ENCODE measurements around the gene ATXN7L1. TPM values are rescaled to one million over a fixed set of nuclear protein-coding genes. Genes with fewer than 3 reads are reported as not detected.

ATXN7L1 gene
- total RNA-seq, 4 donors from 2014 or later = 4.6 to 12.5 (median 10.1) TPM

DNA sequence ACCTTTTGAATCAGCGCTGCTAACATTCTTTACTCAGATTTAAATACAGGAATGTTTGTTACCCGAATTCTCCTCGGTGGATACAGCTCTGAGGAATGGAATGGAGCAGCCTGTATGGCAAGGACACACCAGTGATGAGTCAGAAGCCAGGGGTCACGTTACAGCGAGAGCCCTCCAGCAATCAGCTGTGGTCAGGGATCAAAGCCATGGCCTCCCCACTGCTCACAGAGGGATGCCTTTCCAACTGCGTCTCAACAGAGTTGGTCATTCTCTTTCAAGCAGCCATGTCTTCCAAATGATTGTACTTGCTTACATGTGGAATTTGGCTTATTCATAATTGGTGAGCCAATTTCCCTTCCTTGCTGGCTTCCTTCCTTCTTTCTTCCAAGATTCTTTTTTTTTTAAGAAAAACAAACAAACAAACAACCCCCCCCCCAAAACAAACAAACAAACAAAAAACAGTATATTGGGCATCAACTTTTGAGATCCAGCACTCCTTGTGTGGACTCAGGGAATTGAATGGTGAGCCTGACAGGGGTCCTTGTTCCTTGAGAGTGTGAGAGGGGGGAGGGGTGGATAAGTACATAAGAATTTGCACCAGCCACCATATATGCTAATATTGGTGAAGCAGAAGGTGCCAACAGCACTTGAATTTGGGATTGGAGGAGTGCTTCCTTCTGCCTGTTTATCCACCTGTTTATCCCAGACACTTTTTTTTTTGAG, 100.2 kb downstream of the ATXN7L1 start:
- H3K9me3 ChIP-seq = no peaks in the 10 kb centered on the region
- H3K4me3 ChIP-seq = no peak overlapping the region
- 49% methylated on average over 6 of the region's 6 CpGs for WGBS
- H3K27me3 ChIP-seq = no peaks in the 10 kb centered on the region
- H3K27ac ChIP-seq (replicated peaks in 1 of 4) = peak overlapping the region in 2 of 4 donors; percentile 29 to 52
- H3K36me3 ChIP-seq = no peaks in the 10 kb centered on the region
- H3K4me1 ChIP-seq = peaks cover 3 to 41% (median 34%) of the 10 kb centered on the region in 4 donors
- no peak for TF ChIP-seq POLR2A (IDR thresholded peaks at IDR 0.05; ENCODE audit: low read depth)
- TF ChIP-seq POLR2AphosphoS5 (IDR thresholded peaks at IDR 0.05) = peak; percentile 18 to 22
- intact Hi-C loops (cut with DNase I) = no loop called here
- no peak for DNase-seq (ENCODE audit: extremely low spot score)

DNA sequence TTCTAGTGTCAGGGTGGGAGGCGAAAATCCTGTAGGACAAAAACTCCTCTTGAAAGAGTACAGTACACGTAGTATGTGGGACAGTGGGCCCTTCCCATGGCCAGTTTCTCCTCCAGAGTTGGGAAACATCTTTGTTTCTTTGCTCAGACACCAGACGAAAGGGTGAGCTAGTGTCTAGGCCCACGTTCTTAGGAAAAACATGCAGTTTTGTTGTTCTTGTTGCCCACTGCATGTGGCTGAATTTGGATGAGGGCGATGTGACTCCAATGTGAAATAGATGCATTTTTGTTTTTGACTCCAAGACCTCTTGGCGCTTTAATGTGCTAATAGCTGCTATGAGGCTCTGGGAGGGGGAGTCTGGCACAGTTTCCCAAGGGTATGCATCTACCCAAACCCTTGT, 100.8 kb downstream of the ATXN7L1 start:
- H3K4me3 ChIP-seq = no peak overlapping the region
- 88% methylated on average over 6 of the region's 6 CpGs for WGBS
- DNase-seq (ENCODE audit: extremely low spot score) = no peak
- H3K9me3 ChIP-seq = no peaks in the 10 kb centered on the region
- no peaks in the 10 kb centered on the region for H3K36me3 ChIP-seq
- H3K4me1 ChIP-seq = peaks cover 3 to 40% (median 33%) of the 10 kb centered on the region in 4 donors
- no peaks in the 10 kb centered on the region for H3K27me3 ChIP-seq
- peak overlapping the region in 2 of 4 donors; percentile 29 to 52 for H3K27ac ChIP-seq (replicated peaks in 1 of 4)
- intact Hi-C loops (cut with DNase I) = no loop called here
- TF ChIP-seq POLR2AphosphoS5 (IDR thresholded peaks at IDR 0.05) = no peak
- TF ChIP-seq POLR2A (IDR thresholded peaks at IDR 0.05; ENCODE audit: low read depth) = no peak
- TF ChIP-seq, protein P1, sequence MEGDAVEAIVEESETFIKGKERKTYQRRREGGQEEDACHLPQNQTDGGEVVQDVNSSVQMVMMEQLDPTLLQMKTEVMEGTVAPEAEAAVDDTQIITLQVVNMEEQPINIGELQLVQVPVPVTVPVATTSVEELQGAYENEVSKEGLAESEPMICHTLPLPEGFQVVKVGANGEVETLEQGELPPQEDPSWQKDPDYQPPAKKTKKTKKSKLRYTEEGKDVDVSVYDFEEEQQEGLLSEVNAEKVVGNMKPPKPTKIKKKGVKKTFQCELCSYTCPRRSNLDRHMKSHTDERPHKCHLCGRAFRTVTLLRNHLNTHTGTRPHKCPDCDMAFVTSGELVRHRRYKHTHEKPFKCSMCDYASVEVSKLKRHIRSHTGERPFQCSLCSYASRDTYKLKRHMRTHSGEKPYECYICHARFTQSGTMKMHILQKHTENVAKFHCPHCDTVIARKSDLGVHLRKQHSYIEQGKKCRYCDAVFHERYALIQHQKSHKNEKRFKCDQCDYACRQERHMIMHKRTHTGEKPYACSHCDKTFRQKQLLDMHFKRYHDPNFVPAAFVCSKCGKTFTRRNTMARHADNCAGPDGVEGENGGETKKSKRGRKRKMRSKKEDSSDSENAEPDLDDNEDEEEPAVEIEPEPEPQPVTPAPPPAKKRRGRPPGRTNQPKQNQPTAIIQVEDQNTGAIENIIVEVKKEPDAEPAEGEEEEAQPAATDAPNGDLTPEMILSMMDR (IDR thresholded peaks at IDR 0.05) = no peak
- no peak for TF ChIP-seq EP300 (IDR thresholded peaks at IDR 0.05)

GRCh38 chr7:105773030-105773460, 103.4 kb downstream of the ATXN7L1 start:
- TF ChIP-seq POLR2A (IDR thresholded peaks at IDR 0.05; ENCODE audit: low read depth) = no peak
- no peak for TF ChIP-seq EP300 (IDR thresholded peaks at IDR 0.05)
- no peak for TF ChIP-seq POLR2AphosphoS5 (IDR thresholded peaks at IDR 0.05)
- TF ChIP-seq, protein P1 (IDR thresholded peaks at IDR 0.05) = no peak
- no peak overlapping the region for H3K4me3 ChIP-seq
- no peaks in the 10 kb centered on the region for H3K36me3 ChIP-seq
- no peak for DNase-seq (ENCODE audit: extremely low spot score)
- no peak overlapping the region for H3K27ac ChIP-seq (replicated peaks in 1 of 4)
- intact Hi-C loops (cut with DNase I) = loop anchor here (5.0 kb wide), 1 partner anchor 104 kb away; the partner anchor contains the start of gene ATXN7L1
- no peaks in the 10 kb centered on the region for H3K9me3 ChIP-seq
- 89% methylated on average over 3 of the region's 3 CpGs for WGBS
- H3K4me1 ChIP-seq = peaks cover 0 to 48% (median 38%) of the 10 kb centered on the region in 4 donors
- no peaks in the 10 kb centered on the region for H3K27me3 ChIP-seq

DNA sequence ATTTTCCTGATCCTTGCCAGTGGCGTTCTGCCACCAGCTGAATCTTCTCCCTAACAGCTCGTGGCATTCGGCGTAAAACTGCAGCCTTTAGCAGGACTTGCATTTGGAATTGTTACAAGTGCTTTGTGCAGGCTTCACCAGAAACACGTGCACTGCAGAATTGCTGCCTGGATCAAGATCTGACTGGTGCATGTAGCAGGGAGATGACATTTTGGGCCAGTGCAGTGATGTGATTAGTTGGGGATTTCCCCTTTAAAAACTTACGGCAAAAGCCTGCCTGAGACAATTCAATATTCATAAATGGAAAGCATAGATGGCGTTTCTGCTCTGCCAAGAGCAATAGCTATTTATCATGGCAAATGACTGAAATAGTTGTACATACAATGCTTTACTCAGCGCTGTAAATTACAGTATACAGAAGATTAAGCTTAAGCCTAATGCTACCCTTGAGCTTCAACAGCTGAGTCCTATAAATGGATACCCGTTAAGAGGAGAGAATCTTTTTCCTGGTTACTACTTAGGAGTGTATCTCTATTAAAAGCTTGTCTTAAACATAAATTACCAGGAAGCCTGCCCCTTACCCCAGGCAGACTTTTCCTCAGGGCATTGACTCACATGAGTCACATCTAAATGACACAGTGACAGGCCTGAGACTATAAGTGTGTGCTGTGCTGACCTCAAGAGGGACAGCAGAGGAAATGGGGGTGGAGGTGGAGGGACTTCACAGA, 106.3 kb downstream of the ATXN7L1 start:
- DNase-seq (ENCODE audit: extremely low spot score) = no peak
- peak overlapping the region in 3 of 4 donors; percentile 36 to 57 (median 49) for H3K27ac ChIP-seq (replicated peaks in 1 of 4)
- intact Hi-C loops (cut with DNase I) = loop anchor here (5.0 to 10.0 kb wide), 3 partner anchors 107 to 385 kb away; partner anchors contain the start of gene ATXN7L1
- TF ChIP-seq POLR2AphosphoS5 (IDR thresholded peaks at IDR 0.05) = peak in 1 of 2 donors; percentile 49
- no peak for TF ChIP-seq EP300 (IDR thresholded peaks at IDR 0.05)
- WGBS = 41% methylated on average over 9 of the region's 9 CpGs
- no peaks in the 10 kb centered on the region for H3K36me3 ChIP-seq
- H3K27me3 ChIP-seq = no peaks in the 10 kb centered on the region
- peaks cover 0 to 48% (median 38%) of the 10 kb centered on the region in 4 donors for H3K4me1 ChIP-seq
- H3K4me3 ChIP-seq = no peak overlapping the region
- H3K9me3 ChIP-seq = no peaks in the 10 kb centered on the region

DNA sequence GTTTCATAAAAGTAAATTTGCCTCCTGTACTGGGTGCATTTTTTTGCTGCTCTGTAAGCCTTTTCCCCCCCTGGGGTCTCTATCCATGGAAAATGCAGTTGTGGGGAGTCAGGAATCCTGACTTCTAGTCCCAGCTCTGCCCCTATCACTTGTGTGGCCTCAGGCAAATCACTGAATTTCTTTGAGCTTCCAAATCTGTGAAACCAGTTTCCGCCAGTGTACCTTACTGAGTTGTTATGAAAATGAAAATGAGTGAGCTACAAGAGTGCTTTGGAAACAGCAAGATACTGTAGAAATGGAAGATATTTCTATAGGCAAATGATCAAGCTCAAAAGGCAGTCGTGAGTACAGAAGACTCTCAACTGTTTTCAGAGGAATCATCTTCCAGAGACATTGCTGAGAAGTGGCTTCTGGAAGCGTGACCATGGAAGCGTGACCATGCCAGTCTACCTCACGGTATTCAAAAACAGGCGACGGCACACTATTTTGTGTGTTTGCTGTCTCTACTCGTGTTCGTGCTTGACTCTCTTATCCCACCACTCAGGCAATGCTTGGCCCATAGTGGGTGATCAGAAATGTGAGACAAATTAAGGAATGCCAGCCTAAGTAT, 107.4 kb downstream of the ATXN7L1 start:
- H3K27me3 ChIP-seq = no peaks in the 10 kb centered on the region
- H3K4me3 ChIP-seq = no peak overlapping the region
- no peak for TF ChIP-seq POLR2A (IDR thresholded peaks at IDR 0.05; ENCODE audit: low read depth)
- no peak for TF ChIP-seq EP300 (IDR thresholded peaks at IDR 0.05)
- TF ChIP-seq, protein P1 (IDR thresholded peaks at IDR 0.05) = no peak
- TF ChIP-seq POLR2AphosphoS5 (IDR thresholded peaks at IDR 0.05) = no peak
- no peaks in the 10 kb centered on the region for H3K9me3 ChIP-seq
- H3K4me1 ChIP-seq = peaks cover 0 to 47% (median 38%) of the 10 kb centered on the region in 4 donors
- intact Hi-C loops (cut with DNase I) = loop anchor here (10.0 kb wide), 2 partner anchors 236 to 386 kb away; no protein-coding TSS in a partner anchor
- WGBS = 94% methylated on average over 9 of the region's 9 CpGs
- H3K36me3 ChIP-seq = no peaks in the 10 kb centered on the region
- no peak for DNase-seq (ENCODE audit: extremely low spot score)
- peak overlapping the region in 2 of 4 donors; percentile 49 to 57 for H3K27ac ChIP-seq (replicated peaks in 1 of 4)

Measured in esophagus muscularis mucosa (tissue), 4 donors.